IMR-90 (cell line): Measurements from ENCODE around the gene OPN4. TPM values are rescaled to one million over a fixed set of nuclear protein-coding genes. Genes with fewer than 3 reads are reported as not detected.

Experiments used
- ATAC-seq: fragments of 200-7000 bp; cut with Tn5 transposase; 2 replicates; pipeline ENCODE4 v1.9.1; 2020; ENCODE audit warnings: low read depth, mild to moderate bottlenecking, moderate library complexity
- BruUV-seq: library from RNA; stranded (reverse); fragments of 400-500 nt; replicated peaks from 2 replicates; lab custom pipeline; 2021; lab: Mats Ljungman, UMichigan
- CTCF ChIA-PET: fragments of 300-600 bp; formaldehyde crosslinking; extraction: SDS; loops from one replicate; lab custom pipeline; 2021; ENCODE audit warnings: antibody characterized with exemption; lab: Yijun Ruan, JAX
- POLR2A ChIA-PET: fragments of 300-600 bp; sonication (Branson Sonifier 250); formaldehyde crosslinking; loops from one replicate; lab custom pipeline; 2022; ENCODE audit warnings: antibody characterized with exemption; ENCODE audit not compliant: unreplicated experiment; lab: Charles Lee
- DNase-seq: peaks from one replicate; pipeline ENCODE4 v3.0.0; 2013
- H2AFZ ChIP-seq: replicated peaks from 2 replicates; pipeline ENCODE3; 2013; ENCODE audit warnings: low read length, mild to moderate bottlenecking; ENCODE audit not compliant: poor library complexity
- H2AK5ac ChIP-seq: 2 replicates; pipeline ENCODE4 v1.6.1; 2013; ENCODE audit warnings: low read depth, low read length, inconsistent platforms
- H2AK9ac ChIP-seq: replicated peaks from 2 replicates; pipeline ENCODE3; 2013; ENCODE audit warnings: mild to moderate bottlenecking, low read depth, low read length, moderate library complexity; ENCODE audit not compliant: poor library complexity
- H2BK120ac ChIP-seq: 2 replicates; pipeline ENCODE4 v1.6.1; 2013; ENCODE audit warnings: low read depth, low read length, inconsistent platforms
- H2BK15ac ChIP-seq: 3 replicates; pipeline ENCODE4 v1.6.1; 2013; ENCODE audit warnings: low read depth, low read length, inconsistent platforms
- H2BK20ac ChIP-seq: 2 replicates; pipeline ENCODE4 v1.6.1; 2013; ENCODE audit warnings: low read depth, mild to moderate bottlenecking, inconsistent platforms, low read length, moderate library complexity
- H2BK5ac ChIP-seq: 2 replicates; pipeline ENCODE4 v1.6.1; 2013; ENCODE audit warnings: mild to moderate bottlenecking, low read depth, low read length, inconsistent platforms; ENCODE audit not compliant: poor library complexity, severe bottlenecking
- H3K14ac ChIP-seq: replicated peaks from 2 replicates; pipeline ENCODE4 v1.6.1; 2013; ENCODE audit warnings: low read depth, low read length, inconsistent platforms
- H3K18ac ChIP-seq: 2 replicates; pipeline ENCODE4 v1.6.1; 2013; ENCODE audit warnings: low read depth, low read length, control low read depth
- H3K23ac ChIP-seq: 2 replicates; pipeline ENCODE4 v1.6.1; 2013; ENCODE audit warnings: low read depth, low read length, inconsistent platforms
- H3K27ac ChIP-seq: 2 replicates; pipeline ENCODE4 v1.5.1; 2013; ENCODE audit warnings: mild to moderate bottlenecking, control low read depth, low read length; ENCODE audit not compliant: insufficient read depth
- H3K27me3 ChIP-seq: 2 replicates; pipeline ENCODE4 v1.6.1; 2013; ENCODE audit warnings: low read length; ENCODE audit not compliant: control insufficient read depth, insufficient read depth
- H3K36me3 ChIP-seq: 2 replicates; pipeline ENCODE4 v1.6.1; 2013; ENCODE audit warnings: low read length, mixed read lengths; ENCODE audit not compliant: control insufficient read depth, insufficient read depth
- H3K4ac ChIP-seq: 2 replicates; pipeline ENCODE4 v1.6.1; 2013; ENCODE audit warnings: low read depth, low read length, inconsistent platforms
- H3K4me1 ChIP-seq: 2 replicates; pipeline ENCODE4 v1.6.1; 2013; ENCODE audit warnings: low read length, mixed read lengths; ENCODE audit not compliant: control insufficient read depth, insufficient read depth
- H3K4me2 ChIP-seq: 2 replicates; pipeline ENCODE4 v1.6.1; 2013; ENCODE audit warnings: low read depth, mild to moderate bottlenecking, control low read depth, low read length, moderate library complexity
- H3K4me3 ChIP-seq: 2 replicates; pipeline ENCODE4 v1.5.1; 2013; ENCODE audit warnings: low read depth, mild to moderate bottlenecking, control low read depth, low read length, moderate library complexity; ENCODE audit not compliant: insufficient read depth
- H3K56ac ChIP-seq: 2 replicates; pipeline ENCODE4 v1.6.1; 2013; ENCODE audit warnings: low read length, inconsistent platforms; ENCODE audit not compliant: insufficient read depth; ENCODE audit errors: extremely low read depth
- H3K79me1 ChIP-seq, 2 experiments: 2 replicates each; pipeline ENCODE4 v1.6.1; 2013; ENCODE audit warnings: low read length in 2 of 2, inconsistent platforms in 1 of 2, low read depth in 1 of 2
- H3K9ac ChIP-seq: 2 replicates; pipeline ENCODE4 v1.6.1; 2013; ENCODE audit warnings: low read depth, low read length, control low read depth
- H3K9me1 ChIP-seq: 2 replicates; pipeline ENCODE4 v1.6.1; 2013; ENCODE audit warnings: low read length, inconsistent platforms; ENCODE audit not compliant: insufficient read depth
- H3K9me3 ChIP-seq: 2 replicates; pipeline ENCODE4 v1.6.1; 2013; ENCODE audit warnings: low read length; ENCODE audit not compliant: control insufficient read depth, insufficient read depth
- H4K20me1 ChIP-seq: 2 replicates; pipeline ENCODE4 v1.6.1; 2013; ENCODE audit warnings: low read length, inconsistent platforms; ENCODE audit not compliant: insufficient read depth
- H4K5ac ChIP-seq: 2 replicates; pipeline ENCODE4 v1.6.1; 2013; ENCODE audit warnings: mild to moderate bottlenecking, low read depth, low read length, control low read depth
- H4K8ac ChIP-seq, 2 experiments: 2 replicates each; pipeline ENCODE4 v1.6.1; 2013; ENCODE audit warnings: low read depth in 2 of 2, low read length in 2 of 2, control low read depth in 1 of 2, inconsistent platforms in 1 of 2
- H4K91ac ChIP-seq: 2 replicates; pipeline ENCODE4 v1.6.1; 2013; ENCODE audit warnings: low read depth, low read length, inconsistent platforms; ENCODE audit not compliant: insufficient read depth
- RAD21 ChIP-seq: IDR thresholded peaks from 2 replicates; pipeline ENCODE4 v1.6.1; 2012; ENCODE audit warnings: low read length, improper control_type of control experiment
- WGBS, 2 experiments: methylation state at CpG; one replicate each; pipeline versions ENCODE4 v1.1.5 to v1.1.7; 2013; ENCODE audit warnings: missing lambda C conversion rate in 2 of 2; ENCODE audit not compliant: insufficient read length in 1 of 2; ENCODE audit errors: extremely low coverage in 2 of 2; 5-methylcytosine and 5-hydroxymethylcytosine counted together
- dilution Hi-C: fragments of 300-500 bp; cut with HindIII; formaldehyde crosslinking; loops from one replicate; pipeline ENCODE4 v1.14.3; 2018; ENCODE audit warnings: low sequenced_read_pairs; ENCODE audit not compliant: unreplicated experiment
- in situ Hi-C: fragments of 300-500 bp; cut with MboI; formaldehyde crosslinking; loops from 3 replicates; pipeline ENCODE4 v1.14.3; 2019; ENCODE audit warnings: low sequenced_read_pairs, inconsistent platforms, mixed read lengths
- intact Hi-C: fragments of 100-400 bp; cut with micrococcal nuclease; formaldehyde crosslinking; loops from 2 replicates; pipeline ENCODE4 v1.10.0; 2022
- polyA plus RNA-seq, 3 experiments: library from polyadenylated mRNA; depleted of rRNA; stranded (reverse); fragments of >200 nt; gene quantifications; 2 replicates each; pipeline ENCODE4 v1.2.3, GENCODE V29; 2012; ENCODE audit warnings: low replicate concordance in 1 of 3
- total RNA-seq: library from RNA; depleted of rRNA; stranded (reverse); fragments of >200 nt; gene quantifications from 2 replicates; pipeline ENCODE4 v1.2.3, GENCODE V29; 2012
- TF ChIP-seq, protein P1 (sequence below): conservative IDR thresholded peaks from 2 replicates; pipeline ENCODE4 v1.5.1; 2012; ENCODE audit warnings: mild to moderate bottlenecking, low read depth, low read length, improper control_type of control experiment
- TF ChIP-seq, protein P2 (sequence below): fragments of 150-350 bp; IDR thresholded peaks from 2 replicates; pipeline ENCODE4 v1.6.1; 2016; ENCODE audit warnings: low read depth, mild to moderate bottlenecking, low read length, moderate library complexity, borderline replicate concordance

OPN4 gene
- total and polyA plus RNA-seq, 2 of the 4 experiments (the other 2 are of a cell fraction), result 0.03 TPM; not detected in 1

DNA sequence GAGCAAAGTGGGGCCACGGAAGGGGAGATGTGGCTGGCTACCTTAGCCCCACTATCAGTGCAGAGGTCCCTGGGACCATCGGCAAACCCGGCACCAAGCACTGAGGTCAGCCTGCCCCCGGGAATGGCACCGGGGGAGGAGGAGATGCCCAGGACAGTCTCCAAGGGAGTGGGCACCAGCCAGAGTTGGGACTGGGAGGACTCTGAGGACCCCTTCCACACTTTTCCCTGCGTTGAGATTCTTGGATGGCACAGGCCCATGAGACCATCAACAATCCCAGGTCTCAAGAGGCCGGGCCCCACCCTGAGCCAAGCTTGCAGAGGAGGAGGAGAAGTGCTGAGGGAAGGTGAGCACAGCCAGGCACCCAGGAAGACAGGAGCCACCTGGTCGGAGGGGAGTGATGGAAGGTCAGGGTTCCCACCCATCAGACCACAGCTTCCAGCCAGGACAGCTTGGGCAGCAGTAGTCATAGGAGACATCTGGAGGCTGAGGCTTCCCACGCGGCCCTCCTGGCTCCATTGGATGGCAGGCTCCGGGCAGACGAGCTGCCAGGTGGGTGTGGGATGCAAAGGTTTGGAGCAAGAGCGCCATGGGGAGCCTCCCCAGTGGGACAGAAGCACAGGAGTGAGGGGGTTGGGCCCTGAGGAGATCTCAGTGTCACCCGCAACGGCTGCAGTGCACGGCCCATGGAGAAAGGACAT lies 2.6 kb upstream of the OPN4 start:
- TF ChIP-seq RAD21, result no peak
- TF ChIP-seq, protein P1, sequence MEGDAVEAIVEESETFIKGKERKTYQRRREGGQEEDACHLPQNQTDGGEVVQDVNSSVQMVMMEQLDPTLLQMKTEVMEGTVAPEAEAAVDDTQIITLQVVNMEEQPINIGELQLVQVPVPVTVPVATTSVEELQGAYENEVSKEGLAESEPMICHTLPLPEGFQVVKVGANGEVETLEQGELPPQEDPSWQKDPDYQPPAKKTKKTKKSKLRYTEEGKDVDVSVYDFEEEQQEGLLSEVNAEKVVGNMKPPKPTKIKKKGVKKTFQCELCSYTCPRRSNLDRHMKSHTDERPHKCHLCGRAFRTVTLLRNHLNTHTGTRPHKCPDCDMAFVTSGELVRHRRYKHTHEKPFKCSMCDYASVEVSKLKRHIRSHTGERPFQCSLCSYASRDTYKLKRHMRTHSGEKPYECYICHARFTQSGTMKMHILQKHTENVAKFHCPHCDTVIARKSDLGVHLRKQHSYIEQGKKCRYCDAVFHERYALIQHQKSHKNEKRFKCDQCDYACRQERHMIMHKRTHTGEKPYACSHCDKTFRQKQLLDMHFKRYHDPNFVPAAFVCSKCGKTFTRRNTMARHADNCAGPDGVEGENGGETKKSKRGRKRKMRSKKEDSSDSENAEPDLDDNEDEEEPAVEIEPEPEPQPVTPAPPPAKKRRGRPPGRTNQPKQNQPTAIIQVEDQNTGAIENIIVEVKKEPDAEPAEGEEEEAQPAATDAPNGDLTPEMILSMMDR, result no peak
- TF ChIP-seq, protein P2, sequence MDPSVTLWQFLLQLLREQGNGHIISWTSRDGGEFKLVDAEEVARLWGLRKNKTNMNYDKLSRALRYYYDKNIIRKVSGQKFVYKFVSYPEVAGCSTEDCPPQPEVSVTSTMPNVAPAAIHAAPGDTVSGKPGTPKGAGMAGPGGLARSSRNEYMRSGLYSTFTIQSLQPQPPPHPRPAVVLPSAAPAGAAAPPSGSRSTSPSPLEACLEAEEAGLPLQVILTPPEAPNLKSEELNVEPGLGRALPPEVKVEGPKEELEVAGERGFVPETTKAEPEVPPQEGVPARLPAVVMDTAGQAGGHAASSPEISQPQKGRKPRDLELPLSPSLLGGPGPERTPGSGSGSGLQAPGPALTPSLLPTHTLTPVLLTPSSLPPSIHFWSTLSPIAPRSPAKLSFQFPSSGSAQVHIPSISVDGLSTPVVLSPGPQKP, result no peak
- Histone ChIP-seq H2BK15ac (no peak overlapping the region), H3K27ac (no peak overlapping the region), H3K36me3 (no peaks in the 10 kb centered on the region), H2BK120ac (no peak overlapping the region), H4K5ac (no peak overlapping the region), H3K27me3 (no peaks in the 10 kb centered on the region; the same call in 1 of the 2 replicates), H3K9ac (no peak overlapping the region), H3K4me2 (no peak overlapping the region), H3K23ac (no peak overlapping the region), H3K4ac (no peak overlapping the region), H3K4me1 (peaks cover 11% of the 10 kb centered on the region), H3K79me1 (no peaks in the 10 kb centered on the region), H2AFZ (no peak overlapping the region), H4K8ac (no peak overlapping the region), H3K14ac (no peak overlapping the region), H4K20me1 (no peaks in the 10 kb centered on the region), H2BK5ac (no peak overlapping the region), H2AK9ac (no peak overlapping the region), H4K91ac (no peak overlapping the region), H2AK5ac (no peak overlapping the region), H3K9me3 (no peaks in the 10 kb centered on the region), H2BK20ac (no peak overlapping the region), H3K4me3 (no peak overlapping the region), H3K9me1 (peaks cover 16% of the 10 kb centered on the region), H3K18ac (no peak overlapping the region), H3K56ac (no peak overlapping the region)
- ATAC-seq (no peak), DNase-seq (no peak)
- WGBS, 2 experiments, result 92% methylated on average over 9 of the region's 16 CpGs; no CpG with 5 or more reads in 1 of the 2 experiments
- CTCF ChIA-PET, result interaction anchor here (0.6 kb wide), 1 partner anchor 94 kb away, joined by 3 read pairs; no protein-coding TSS in a partner anchor
- intact Hi-C loops (no loop called here), dilution Hi-C loops (no loop called here), in situ Hi-C loops (no loop called here)
- POLR2A ChIA-PET, result no interaction called here
- BruUV-seq, result no TSS peak
